ENCODE data around the gene SH2B3.
"Not testable (repeated sequence)": the region's sequence is repeated elsewhere in the genome, so short reads cannot be mapped to it uniquely, and the experiment has no call there.

Gene SH2B3

GRCh38 chr12:111390910-111391309, 14.8 kb upstream of the SH2B3 start:
- no peaks in the 10 kb centered on the region for H3K4me1 ChIP-seq (ENCODE audit: control insufficient read depth, insufficient read depth, low read length)
- no peak overlapping the region for H3K9ac ChIP-seq (ENCODE audit: low read depth, low read length)
- no peaks in the 10 kb centered on the region for H3K36me3 ChIP-seq (ENCODE audit: insufficient read depth, low read length)
- peaks cover 11% of the 10 kb centered on the region for H3K27me3 ChIP-seq (ENCODE audit: control insufficient read depth, insufficient read depth, low read length)
- no peak overlapping the region for H3K4me3 ChIP-seq (ENCODE audit: low read length)
- no peak overlapping the region for H3K4me2 ChIP-seq (ENCODE audit: low read length)
- no peaks in the 10 kb centered on the region for H3K9me3 ChIP-seq (replicated peaks; ENCODE audit: low read length)

- Histone ChIP-seq H3K36me3 (ENCODE audit: insufficient read depth, low read length) (no peaks in the 10 kb centered on the region), H3K9me3 (replicated peaks; ENCODE audit: low read length) (no peaks in the 10 kb centered on the region), H3K4me1 (ENCODE audit: control insufficient read depth, insufficient read depth, low read length) (peaks cover 11% of the 10 kb centered on the region), H3K27me3 (ENCODE audit: control insufficient read depth, insufficient read depth, low read length) (peaks cover 6% of the 10 kb centered on the region), H3K4me3 (ENCODE audit: low read length) (no peak overlapping the region), H3K9ac (ENCODE audit: low read depth, low read length) (no peak overlapping the region), H3K4me2 (ENCODE audit: low read length) (no peak overlapping the region)
Observed at GRCh38 chr12:111393700-111394300, 11.9 kb upstream of the SH2B3 start.

DNA sequence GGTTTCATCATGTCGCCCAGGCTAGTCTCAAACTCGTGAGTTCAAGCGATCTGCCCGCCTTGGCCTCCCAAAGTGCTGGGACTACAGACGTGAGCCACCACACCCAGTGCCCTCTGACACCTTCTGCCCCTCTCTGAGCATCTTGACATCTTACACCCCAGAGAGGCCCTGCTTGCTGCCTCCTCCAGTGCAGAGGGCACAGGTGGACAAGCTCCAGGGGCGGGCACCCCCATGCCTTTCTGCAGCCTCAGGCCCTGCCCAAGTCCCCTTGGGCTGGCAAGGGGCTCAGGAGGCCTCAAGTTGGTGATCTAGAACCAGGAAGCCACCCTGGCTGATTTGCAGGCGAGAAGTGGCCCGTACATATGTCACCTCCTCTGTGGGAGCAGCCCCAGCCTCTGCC, 11.2 kb upstream of the SH2B3 start:
- peaks cover 17% of the 10 kb centered on the region for H3K4me1 ChIP-seq (ENCODE audit: control insufficient read depth, insufficient read depth, low read length)
- peaks cover 4% of the 10 kb centered on the region for H3K27me3 ChIP-seq (ENCODE audit: control insufficient read depth, insufficient read depth, low read length)
- H3K36me3 ChIP-seq (ENCODE audit: insufficient read depth, low read length): no peaks in the 10 kb centered on the region
- H3K9ac ChIP-seq (ENCODE audit: low read depth, low read length): no peak overlapping the region
- H3K4me2 ChIP-seq (ENCODE audit: low read length): no peak overlapping the region
- H3K4me3 ChIP-seq (ENCODE audit: low read length): no peak overlapping the region
- H3K9me3 ChIP-seq (replicated peaks; ENCODE audit: low read length): no peaks in the 10 kb centered on the region

- no peak overlapping the region for H3K4me3 ChIP-seq (ENCODE audit: low read length)
- H3K9me3 ChIP-seq (replicated peaks; ENCODE audit: low read length): no peaks in the 10 kb centered on the region
- no peaks in the 10 kb centered on the region for H3K36me3 ChIP-seq (ENCODE audit: insufficient read depth, low read length)
- no peak overlapping the region for H3K4me2 ChIP-seq (ENCODE audit: low read length)
- H3K9ac ChIP-seq (ENCODE audit: low read depth, low read length): no peak overlapping the region
- peaks cover 17% of the 10 kb centered on the region for H3K4me1 ChIP-seq (ENCODE audit: control insufficient read depth, insufficient read depth, low read length)
- H3K27me3 ChIP-seq (ENCODE audit: control insufficient read depth, insufficient read depth, low read length): no peaks in the 10 kb centered on the region
Observed at GRCh38 chr12:111395336-111396187, 10.2 kb upstream of the SH2B3 start.

GRCh38 chr12:111396271-111396670, 9.5 kb upstream of the SH2B3 start:
- not testable (repeated sequence) for H3K9ac ChIP-seq (ENCODE audit: low read depth, low read length); H3K4me2 ChIP-seq (ENCODE audit: low read length); H3K27me3 ChIP-seq (ENCODE audit: control insufficient read depth, insufficient read depth, low read length); H3K36me3 ChIP-seq (ENCODE audit: insufficient read depth, low read length); H3K4me3 ChIP-seq (ENCODE audit: low read length); H3K9me3 ChIP-seq (replicated peaks; ENCODE audit: low read length)
- peaks cover 17% of the 10 kb centered on the region for H3K4me1 ChIP-seq (ENCODE audit: control insufficient read depth, insufficient read depth, low read length)

DNA sequence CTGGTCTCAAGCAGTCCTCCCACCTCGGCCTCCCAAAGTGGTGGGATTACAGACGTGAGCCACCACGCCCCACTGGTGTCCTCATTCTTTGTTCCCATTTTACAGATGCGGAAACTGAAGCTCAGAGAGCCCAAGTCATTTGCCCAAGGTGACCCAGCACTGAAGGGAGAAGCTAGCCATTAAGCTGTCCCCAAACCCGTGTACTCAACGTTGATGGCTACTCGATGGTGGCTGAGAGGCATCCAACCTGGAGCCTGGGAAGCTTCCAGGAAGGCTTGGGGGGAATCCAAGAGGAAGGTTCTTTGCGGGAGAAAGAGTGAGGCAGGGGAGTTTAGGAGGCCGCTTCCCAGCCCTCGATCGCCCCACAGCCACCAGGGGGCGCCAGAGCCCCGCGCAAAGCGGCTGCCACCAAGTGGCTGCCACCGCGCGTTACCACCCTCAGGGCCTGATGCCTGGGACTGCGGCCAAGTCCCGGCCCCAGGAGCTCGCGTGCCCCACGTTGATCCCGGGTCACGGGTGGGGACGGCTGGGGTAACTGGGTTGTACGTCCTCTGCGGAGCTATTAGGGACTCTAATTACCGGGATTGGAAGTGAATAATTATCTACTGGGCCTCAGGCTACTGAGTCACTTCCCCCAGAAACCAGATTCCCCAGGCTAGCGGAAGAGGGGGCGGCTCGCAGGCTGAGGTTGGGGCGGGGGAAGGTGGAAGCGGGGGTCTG, 8.8 kb upstream of the SH2B3 start:
- Histone ChIP-seq H3K27me3 (ENCODE audit: control insufficient read depth, insufficient read depth, low read length) (no peaks in the 10 kb centered on the region), H3K4me1 (ENCODE audit: control insufficient read depth, insufficient read depth, low read length) (peaks cover 17% of the 10 kb centered on the region), H3K9me3 (replicated peaks; ENCODE audit: low read length) (no peaks in the 10 kb centered on the region), H3K36me3 (ENCODE audit: insufficient read depth, low read length) (no peaks in the 10 kb centered on the region), H3K4me2 (ENCODE audit: low read length) (peak overlapping the region; percentile 81), H3K9ac (ENCODE audit: low read depth, low read length) (peak overlapping the region; percentile 68), H3K4me3 (ENCODE audit: low read length) (peak overlapping the region; percentile 64)

GRCh38 chr12:111398530-111398929, 7.2 kb upstream of the SH2B3 start:
- no peaks in the 10 kb centered on the region for H3K36me3 ChIP-seq (ENCODE audit: insufficient read depth, low read length)
- H3K4me1 ChIP-seq (ENCODE audit: control insufficient read depth, insufficient read depth, low read length): peaks cover 26% of the 10 kb centered on the region
- H3K4me2 ChIP-seq (ENCODE audit: low read length): no peak overlapping the region
- H3K27me3 ChIP-seq (ENCODE audit: control insufficient read depth, insufficient read depth, low read length): no peaks in the 10 kb centered on the region
- H3K9ac ChIP-seq (ENCODE audit: low read depth, low read length): no peak overlapping the region
- no peaks in the 10 kb centered on the region for H3K9me3 ChIP-seq (replicated peaks; ENCODE audit: low read length)
- H3K4me3 ChIP-seq (ENCODE audit: low read length): no peak overlapping the region

- H3K4me2 ChIP-seq (ENCODE audit: low read length); H3K27me3 ChIP-seq (ENCODE audit: control insufficient read depth, insufficient read depth, low read length); H3K9me3 ChIP-seq (replicated peaks; ENCODE audit: low read length); H3K36me3 ChIP-seq (ENCODE audit: insufficient read depth, low read length); H3K4me3 ChIP-seq (ENCODE audit: low read length); H3K9ac ChIP-seq (ENCODE audit: low read depth, low read length): not testable (repeated sequence)
- H3K4me1 ChIP-seq (ENCODE audit: control insufficient read depth, insufficient read depth, low read length): peaks cover 31% of the 10 kb centered on the region
Observed at GRCh38 chr12:111399741-111400404, 5.8 kb upstream of the SH2B3 start.

DNA sequence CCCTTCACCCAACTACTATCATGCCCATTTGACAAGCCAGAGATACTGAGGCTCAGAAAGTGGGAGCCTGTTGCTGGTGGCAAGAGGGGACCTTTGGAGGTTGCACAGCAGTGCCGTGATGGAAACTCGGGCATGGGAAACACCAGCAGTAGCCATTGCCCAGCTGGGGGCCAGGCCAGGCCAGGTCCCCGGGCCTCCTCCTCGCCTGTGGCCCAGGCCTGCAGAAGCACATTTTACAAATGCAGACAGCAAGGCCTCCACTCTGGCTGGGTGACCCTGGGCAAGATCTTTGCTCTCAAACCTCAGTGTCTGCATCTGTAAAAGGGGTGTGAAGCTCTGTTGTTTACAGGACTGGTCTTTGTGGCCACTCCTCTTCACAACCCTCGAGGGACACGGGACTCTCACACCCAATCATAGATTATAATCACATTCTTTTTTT, 4.5 kb upstream of the SH2B3 start:
- no peaks in the 10 kb centered on the region for H3K36me3 ChIP-seq (ENCODE audit: insufficient read depth, low read length)
- H3K9me3 ChIP-seq (replicated peaks; ENCODE audit: low read length): no peaks in the 10 kb centered on the region
- no peak overlapping the region for H3K4me2 ChIP-seq (ENCODE audit: low read length)
- H3K9ac ChIP-seq (ENCODE audit: low read depth, low read length): no peak overlapping the region
- H3K4me1 ChIP-seq (ENCODE audit: control insufficient read depth, insufficient read depth, low read length): peaks cover 38% of the 10 kb centered on the region
- no peaks in the 10 kb centered on the region for H3K27me3 ChIP-seq (ENCODE audit: control insufficient read depth, insufficient read depth, low read length)
- H3K4me3 ChIP-seq (ENCODE audit: low read length): no peak overlapping the region

- not testable (repeated sequence) for H3K4me2 ChIP-seq (ENCODE audit: low read length); H3K9me3 ChIP-seq (replicated peaks; ENCODE audit: low read length); H3K4me3 ChIP-seq (ENCODE audit: low read length); H3K36me3 ChIP-seq (ENCODE audit: insufficient read depth, low read length); H3K9ac ChIP-seq (ENCODE audit: low read depth, low read length); H3K27me3 ChIP-seq (ENCODE audit: control insufficient read depth, insufficient read depth, low read length)
- H3K4me1 ChIP-seq (ENCODE audit: control insufficient read depth, insufficient read depth, low read length): peaks cover 32% of the 10 kb centered on the region
Observed at GRCh38 chr12:111402490-111402824, 3.3 kb upstream of the SH2B3 start.

DNA sequence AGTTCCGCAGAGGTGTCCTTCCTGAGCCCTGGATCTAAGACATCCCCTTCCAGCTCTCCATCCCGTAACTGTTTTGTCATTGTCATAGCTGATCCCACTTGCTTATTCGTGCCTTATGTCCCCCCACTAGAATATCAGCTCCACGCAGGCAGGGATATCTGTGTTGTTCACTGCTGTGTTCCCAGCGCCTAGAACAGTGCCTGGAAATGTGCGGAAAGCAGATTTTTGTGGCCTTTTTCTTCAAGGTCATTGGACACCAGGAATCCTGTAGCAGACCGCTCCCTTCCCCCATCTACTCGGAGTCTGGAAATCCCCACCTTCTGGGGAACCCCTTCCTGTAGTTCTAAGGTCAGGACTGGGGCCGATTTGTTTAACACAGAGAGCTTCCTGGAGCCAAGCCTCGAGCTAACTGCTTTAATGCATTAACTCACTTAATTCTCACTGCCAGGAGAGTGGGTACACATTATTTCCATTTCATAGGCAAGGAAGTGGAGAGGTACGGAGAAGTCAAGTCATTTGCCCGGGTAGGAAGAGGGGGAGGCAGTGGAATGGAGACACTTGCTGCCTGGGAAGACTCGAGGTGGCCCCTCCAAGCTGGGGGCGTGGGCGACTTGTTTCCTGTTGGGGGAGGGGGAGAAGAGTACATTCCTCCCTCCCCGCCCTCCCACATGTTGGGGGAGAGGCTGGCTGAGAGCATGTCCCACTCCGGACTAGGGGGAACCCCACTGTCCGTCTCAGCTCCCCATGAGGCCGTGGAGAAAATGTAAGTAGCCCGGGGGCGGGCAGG, 1.2 kb upstream of the SH2B3 start:
- no peaks in the 10 kb centered on the region for H3K9me3 ChIP-seq (replicated peaks; ENCODE audit: low read length)
- H3K4me2 ChIP-seq (ENCODE audit: low read length): peak overlapping the region; percentile 86
- H3K4me1 ChIP-seq (ENCODE audit: control insufficient read depth, insufficient read depth, low read length): peaks cover 44% of the 10 kb centered on the region
- no peaks in the 10 kb centered on the region for H3K27me3 ChIP-seq (ENCODE audit: control insufficient read depth, insufficient read depth, low read length)
- H3K4me3 ChIP-seq (ENCODE audit: low read length): peak overlapping the region; percentile 87
- peaks cover 16% of the 10 kb centered on the region for H3K36me3 ChIP-seq (ENCODE audit: insufficient read depth, low read length)
- H3K9ac ChIP-seq (ENCODE audit: low read depth, low read length): peak overlapping the region; percentile 67
